GM12874 (cell line): ENCODE measurements around the gene LINGO1.

Source experiments
- CTCF ChIP-seq: IDR thresholded peaks from 2 replicates; pipeline ENCODE4 v1.5.1; 2011; ENCODE audit warnings: low read depth, mild to moderate bottlenecking, control low read depth, low read length, moderate library complexity; ENCODE audit not compliant: insufficient read depth

Gene LINGO1

DNA sequence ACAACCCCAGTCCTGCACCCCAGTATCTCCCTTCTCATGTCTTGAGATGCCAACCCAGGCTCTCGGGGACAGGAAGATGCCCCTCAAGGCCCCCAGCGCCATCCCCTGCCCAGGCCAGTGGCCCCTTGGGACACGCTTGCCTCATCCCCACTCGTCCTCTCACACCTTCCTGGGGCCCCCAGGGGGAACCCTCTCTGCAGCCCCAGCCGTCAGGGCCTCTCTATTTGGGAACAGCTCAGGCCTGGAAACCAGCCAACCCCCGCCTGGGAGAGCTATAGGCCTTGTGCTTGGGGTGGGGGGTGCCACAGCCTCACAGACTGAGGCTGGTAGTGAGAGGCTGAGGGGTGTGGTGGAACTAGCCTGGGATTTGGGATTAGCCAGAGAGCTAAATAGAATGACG, 7.8 kb downstream of the LINGO1 start:
- no peak for TF ChIP-seq CTCF

GRCh38 chr15:77623755-77624524, 8.8 kb downstream of the LINGO1 start:
- no peak for TF ChIP-seq CTCF

DNA sequence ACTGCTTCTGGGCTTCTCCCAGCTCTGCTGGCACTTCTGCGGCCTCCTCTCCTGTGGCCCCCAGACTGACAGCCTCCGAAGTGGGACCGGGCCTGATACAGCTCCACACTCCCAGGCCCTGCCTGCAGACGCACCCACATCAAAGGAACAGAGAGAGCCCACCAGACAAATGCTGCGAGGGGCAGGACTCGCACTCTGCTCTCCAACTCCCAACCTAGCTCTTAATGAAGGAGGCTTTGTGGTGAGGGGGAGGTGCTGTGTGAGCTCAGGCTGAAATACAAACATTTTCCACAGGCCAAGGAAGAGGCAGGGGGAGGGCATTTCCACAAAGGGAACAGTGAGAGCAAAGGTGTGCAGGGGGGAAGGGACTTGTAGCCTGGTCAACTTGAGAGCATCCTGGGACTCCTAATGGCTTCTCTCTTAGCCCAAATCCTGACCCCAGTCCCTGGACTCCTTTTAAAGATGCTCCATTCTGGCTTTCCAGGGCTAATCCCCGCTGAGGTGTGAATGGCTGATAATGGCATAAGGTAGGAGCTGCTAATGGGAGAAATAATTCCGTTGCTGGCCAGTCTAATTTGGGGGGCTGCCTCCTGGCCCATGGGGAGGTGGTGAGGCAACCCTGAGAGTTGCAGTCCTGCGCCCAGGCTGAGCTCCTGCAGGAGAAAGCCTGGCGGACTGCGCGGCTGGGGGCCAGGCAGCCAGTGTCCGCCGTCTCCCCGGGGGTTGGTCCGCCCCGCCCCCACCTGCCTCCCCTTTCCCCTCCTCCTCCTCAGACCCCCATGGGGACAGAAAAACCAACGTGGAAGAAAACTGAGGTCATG, 9.6 kb downstream of the LINGO1 start:
- no peak for TF ChIP-seq CTCF

- TF ChIP-seq CTCF, result no peak
Measured at GRCh38 chr15:77622209-77622933, 10.3 kb downstream of the LINGO1 start.

DNA sequence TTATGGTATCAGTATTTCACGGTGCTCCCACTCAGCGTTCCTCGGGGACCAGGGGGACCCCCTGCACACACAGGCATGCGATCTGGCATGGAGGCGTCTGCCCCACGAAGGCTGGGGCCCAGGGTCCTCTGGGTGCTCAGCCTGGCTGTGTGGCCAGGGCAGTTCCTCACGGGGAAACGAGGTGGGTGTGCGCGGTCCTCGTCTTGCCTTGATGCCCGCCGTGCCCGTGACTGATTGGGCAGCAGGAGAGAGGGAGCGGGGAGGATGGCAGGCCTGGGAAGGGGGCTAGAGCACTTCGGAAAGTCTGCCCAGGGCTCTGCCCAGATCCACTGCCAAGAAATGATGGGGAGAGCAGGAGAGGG, 10.9 kb downstream of the LINGO1 start:
- TF ChIP-seq CTCF, result no peak

DNA sequence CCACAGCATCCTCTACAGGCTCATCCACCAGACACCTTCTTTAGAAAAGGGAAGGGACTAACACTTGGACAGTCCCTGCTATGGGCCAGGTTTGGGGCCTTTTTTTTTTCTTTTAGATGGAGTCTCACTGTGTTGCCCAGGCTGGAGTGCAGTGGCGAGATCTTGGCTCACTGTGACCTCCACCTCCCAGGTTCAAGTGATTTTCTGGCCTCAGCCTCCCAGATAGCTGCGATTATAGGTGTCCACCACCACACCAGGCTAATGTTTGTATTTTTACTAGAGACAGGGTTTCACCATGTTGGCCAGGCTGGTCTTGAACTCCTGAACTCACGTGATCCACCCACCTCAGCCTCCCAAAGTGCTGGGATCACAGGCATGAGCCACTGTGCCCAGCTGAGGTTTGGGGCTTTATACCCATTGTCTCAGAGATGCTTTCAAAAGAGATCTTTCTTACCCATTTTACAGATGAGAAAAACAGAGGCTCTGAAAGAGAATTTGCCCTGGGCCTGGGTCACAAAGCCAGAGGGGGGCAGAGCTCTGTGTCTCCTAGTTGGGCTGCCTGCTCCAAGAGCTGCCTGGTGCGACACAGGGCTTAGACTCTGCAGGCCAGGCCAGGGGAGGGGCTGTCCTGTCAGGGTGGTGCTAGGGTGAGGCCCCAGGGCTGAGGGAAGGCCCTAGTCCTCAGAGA, 11.6 kb downstream of the LINGO1 start:
- TF ChIP-seq CTCF, result no peak

GRCh38 chr15:77620297-77620696, 12.4 kb downstream of the LINGO1 start:
- no peak for TF ChIP-seq CTCF
